ENCODE results near the gene ENKD1. TPM values are rescaled to one million over a fixed set of nuclear protein-coding genes. Genes with fewer than 3 reads are reported as not detected.

ENKD1 gene
- total RNA-seq, 1 experiment from 2014 or later, result 8.9 TPM

DNA sequence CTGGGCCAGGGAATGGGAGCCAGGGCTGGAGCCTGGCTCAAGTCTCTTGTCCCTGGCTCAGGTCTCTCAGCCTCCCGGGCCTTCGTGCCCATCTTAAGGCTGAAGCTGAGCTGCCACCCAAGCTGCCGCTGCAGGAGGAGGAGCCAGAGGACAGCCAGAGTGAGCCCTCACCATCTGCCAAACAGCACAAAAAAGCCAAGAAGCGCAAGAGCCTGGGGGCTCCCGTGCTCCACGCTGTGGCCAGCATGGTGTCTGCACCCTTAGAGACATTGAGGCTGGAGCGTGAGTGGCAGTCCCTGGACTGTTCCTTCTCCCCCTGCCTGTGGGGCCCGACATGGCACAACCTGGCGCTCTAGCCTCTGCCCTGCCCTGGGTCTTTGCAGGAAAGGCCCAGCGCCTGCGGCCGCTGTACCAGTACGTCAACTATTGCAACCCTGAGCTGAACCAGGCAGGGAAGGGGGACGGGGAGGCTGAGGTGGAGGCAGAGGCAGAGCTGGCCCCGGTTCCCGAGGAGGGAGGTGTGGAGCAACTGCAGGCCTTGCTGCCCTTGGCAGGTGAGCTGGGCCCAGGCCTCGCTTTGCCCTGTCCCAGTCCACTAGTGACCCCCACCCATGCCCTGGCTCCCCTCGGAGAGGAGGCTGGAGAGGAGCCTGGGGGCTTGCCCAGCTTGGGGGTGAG is 1.4 kb upstream of the ENKD1 start:
- Mint-ChIP-seq H3K9me3 (ENCODE audit: unreplicated experiment) (no peaks in the 10 kb centered on the region), H3K27ac (ENCODE audit: unreplicated experiment) (no peak overlapping the region), H3K4me1 (ENCODE audit: low read depth, unreplicated experiment) (no peaks in the 10 kb centered on the region), H3K36me3 (ENCODE audit: insufficient read depth, unreplicated experiment) (peaks cover 7% of the 10 kb centered on the region), H3K4me3 (ENCODE audit: unreplicated experiment) (peak overlapping the region; percentile 26), H3K27me3 (ENCODE audit: insufficient read depth, unreplicated experiment) (no peaks in the 10 kb centered on the region)
- TF ChIP-seq, protein P1, sequence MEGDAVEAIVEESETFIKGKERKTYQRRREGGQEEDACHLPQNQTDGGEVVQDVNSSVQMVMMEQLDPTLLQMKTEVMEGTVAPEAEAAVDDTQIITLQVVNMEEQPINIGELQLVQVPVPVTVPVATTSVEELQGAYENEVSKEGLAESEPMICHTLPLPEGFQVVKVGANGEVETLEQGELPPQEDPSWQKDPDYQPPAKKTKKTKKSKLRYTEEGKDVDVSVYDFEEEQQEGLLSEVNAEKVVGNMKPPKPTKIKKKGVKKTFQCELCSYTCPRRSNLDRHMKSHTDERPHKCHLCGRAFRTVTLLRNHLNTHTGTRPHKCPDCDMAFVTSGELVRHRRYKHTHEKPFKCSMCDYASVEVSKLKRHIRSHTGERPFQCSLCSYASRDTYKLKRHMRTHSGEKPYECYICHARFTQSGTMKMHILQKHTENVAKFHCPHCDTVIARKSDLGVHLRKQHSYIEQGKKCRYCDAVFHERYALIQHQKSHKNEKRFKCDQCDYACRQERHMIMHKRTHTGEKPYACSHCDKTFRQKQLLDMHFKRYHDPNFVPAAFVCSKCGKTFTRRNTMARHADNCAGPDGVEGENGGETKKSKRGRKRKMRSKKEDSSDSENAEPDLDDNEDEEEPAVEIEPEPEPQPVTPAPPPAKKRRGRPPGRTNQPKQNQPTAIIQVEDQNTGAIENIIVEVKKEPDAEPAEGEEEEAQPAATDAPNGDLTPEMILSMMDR (IDR thresholded peaks at IDR 0.05; ENCODE audit: insufficient read depth in 1 of 2, low read depth in 1 of 2, low read length in 1 of 2, severe bottlenecking in 1 of 2, unreplicated experiment in 1 of 2), result peak; percentile 72 to 95
- H3K36me3 ChIP-seq (ENCODE audit: control insufficient read depth, insufficient read depth, low read length), result no peaks in the 10 kb centered on the region
- ChIA-PET POLR2A (no interaction called here), CTCF (interaction anchor here (0.6 to 6.3 kb wide), 6 partner anchors 51 to 267 kb away, joined by 3 to 60 read pairs (median 6); partner anchors contain the start of gene GFOD2)
- BruUV-seq (replicated peaks), result no TSS peak
- no peaks in the 10 kb centered on the region for H3K27me3 ChIP-seq (replicated peaks; ENCODE audit: control insufficient read depth, insufficient read depth, low read length)
- peak; percentile 88 for DNase-seq
- peaks cover 4% of the 10 kb centered on the region for H3K4me1 ChIP-seq
- no peaks in the 10 kb centered on the region for H3K9me3 ChIP-seq
- intact Hi-C loops (cut with micrococcal nuclease; ENCODE audit: unreplicated experiment), result loop anchor here (1.0 kb wide), 2 partner anchors 121 to 147 kb away; no protein-coding TSS in a partner anchor
- H3K4me3 ChIP-seq (ENCODE audit: low read depth, low read length), result no peak overlapping the region

DNA sequence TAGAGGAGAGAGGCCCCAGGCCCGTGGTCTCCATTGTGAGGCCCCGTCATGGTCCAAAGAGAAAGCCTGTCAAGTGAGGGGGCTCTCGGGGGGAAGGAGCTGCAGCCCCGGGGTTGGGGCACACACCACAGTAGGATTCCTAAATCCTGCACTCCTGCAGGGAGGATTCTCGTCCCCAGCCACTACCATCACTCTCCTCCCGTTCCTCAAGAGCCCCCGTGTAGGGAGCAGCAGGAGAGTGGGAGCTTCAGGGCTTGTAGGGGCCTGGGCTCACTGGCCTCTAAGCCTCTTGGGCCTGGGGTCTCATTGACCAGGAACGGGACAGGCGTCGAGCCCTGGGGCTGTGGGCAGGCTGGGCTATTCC is 885 bp upstream of the ENKD1 start:
- peak overlapping the region; percentile 80 for H3K4me3 Mint-ChIP-seq (ENCODE audit: unreplicated experiment)
- Histone ChIP-seq H3K4me3 (ENCODE audit: low read depth, low read length) (no peak overlapping the region), H3K4me1 (peaks cover 4% of the 10 kb centered on the region), H3K36me3 (ENCODE audit: control insufficient read depth, insufficient read depth, low read length) (no peaks in the 10 kb centered on the region), H3K9me3 (no peaks in the 10 kb centered on the region), H3K27me3 (replicated peaks; ENCODE audit: control insufficient read depth, insufficient read depth, low read length) (no peaks in the 10 kb centered on the region)
- DNase-seq, result no peak
- peaks cover 7% of the 10 kb centered on the region for H3K36me3 Mint-ChIP-seq (ENCODE audit: insufficient read depth, unreplicated experiment)
- intact Hi-C loops (cut with micrococcal nuclease; ENCODE audit: unreplicated experiment), result no loop called here
- CTCF ChIA-PET, result interaction anchor here (0.5 to 6.3 kb wide), 7 partner anchors 27 to 174 kb away, joined by 3 to 60 read pairs (median 5); partner anchors contain the start of gene GFOD2
- no peaks in the 10 kb centered on the region for H3K27me3 Mint-ChIP-seq (ENCODE audit: insufficient read depth, unreplicated experiment)
- POLR2A ChIA-PET, result no interaction called here
- H3K9me3 Mint-ChIP-seq (ENCODE audit: unreplicated experiment), result no peaks in the 10 kb centered on the region
- no peak overlapping the region for H3K27ac Mint-ChIP-seq (ENCODE audit: unreplicated experiment)
- no TSS peak for BruUV-seq (replicated peaks)
- H3K4me1 Mint-ChIP-seq (ENCODE audit: low read depth, unreplicated experiment), result no peaks in the 10 kb centered on the region
- TF ChIP-seq, protein P1 (IDR thresholded peaks at IDR 0.05; ENCODE audit: insufficient read depth in 1 of 2, low read depth in 1 of 2, low read length in 1 of 2, severe bottlenecking in 1 of 2, unreplicated experiment in 1 of 2), result no peak

DNA sequence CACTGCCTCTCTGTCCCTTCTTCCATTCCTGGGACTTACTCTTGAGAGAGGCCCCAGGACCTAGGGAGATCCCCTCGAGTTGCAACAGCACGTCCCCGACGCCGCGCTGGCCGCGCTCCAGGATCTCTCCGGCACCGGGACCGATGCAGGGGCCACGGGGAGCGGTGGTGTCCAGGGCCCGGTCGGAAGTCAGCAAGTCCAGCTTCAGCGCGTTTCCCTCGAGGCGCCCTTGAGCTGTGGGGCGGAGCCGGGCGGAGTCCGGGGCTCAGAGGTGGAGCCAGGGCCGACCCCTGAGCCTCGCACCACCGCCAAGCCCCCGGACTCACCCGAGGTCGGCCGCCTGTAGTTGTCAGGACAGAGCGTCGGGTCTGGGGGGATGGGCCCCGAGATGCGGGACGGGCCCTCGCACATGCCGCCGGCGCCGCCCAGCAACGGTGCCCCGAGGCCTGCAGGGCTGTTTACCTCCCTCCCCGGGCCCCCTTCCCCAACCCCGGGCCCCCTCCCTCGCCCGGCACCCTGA is 458 bp downstream of the ENKD1 start:
- Mint-ChIP-seq H3K27me3 (ENCODE audit: insufficient read depth, unreplicated experiment) (no peaks in the 10 kb centered on the region), H3K4me1 (ENCODE audit: low read depth, unreplicated experiment) (no peaks in the 10 kb centered on the region), H3K27ac (ENCODE audit: unreplicated experiment) (peak overlapping the region; percentile 43), H3K36me3 (ENCODE audit: insufficient read depth, unreplicated experiment) (peaks cover 15% of the 10 kb centered on the region), H3K9me3 (ENCODE audit: unreplicated experiment) (no peaks in the 10 kb centered on the region), H3K4me3 (ENCODE audit: unreplicated experiment) (peak overlapping the region; percentile 80)
- CTCF ChIA-PET, result interaction anchor here (0.6 to 6.3 kb wide), 9 partner anchors 50 to 158 kb away, joined by 3 to 60 read pairs (median 4); partner anchors contain the start of genes CTCF and GFOD2
- peaks cover 9% of the 10 kb centered on the region for H3K4me1 ChIP-seq
- H3K9me3 ChIP-seq, result no peaks in the 10 kb centered on the region
- H3K27me3 ChIP-seq (replicated peaks; ENCODE audit: control insufficient read depth, insufficient read depth, low read length), result no peaks in the 10 kb centered on the region
- no TSS peak for BruUV-seq (replicated peaks)
- POLR2A ChIA-PET, result no interaction called here
- intact Hi-C loops (cut with micrococcal nuclease; ENCODE audit: unreplicated experiment), result no loop called here
- DNase-seq, result peak; percentile 54 to 63
- peak overlapping the region; percentile 73 for H3K4me3 ChIP-seq (ENCODE audit: low read depth, low read length)
- H3K36me3 ChIP-seq (ENCODE audit: control insufficient read depth, insufficient read depth, low read length), result no peaks in the 10 kb centered on the region
- TF ChIP-seq, protein P1 (IDR thresholded peaks at IDR 0.05; ENCODE audit: insufficient read depth in 1 of 2, low read depth in 1 of 2, low read length in 1 of 2, severe bottlenecking in 1 of 2, unreplicated experiment in 1 of 2), result no peak
